GM18951 (cell line): ENCODE measurements around the gene SMIM38.

Experiments
- POLR2A ChIP-seq: IDR thresholded peaks from 4 replicates; pipeline ENCODE4 v1.6.1; 2011; ENCODE audit warnings: mild to moderate bottlenecking; ENCODE audit not compliant: insufficient read length, insufficient read depth; ENCODE audit errors: extremely low read depth
- in situ Hi-C: fragments of 300-500 bp; cut with MboI; formaldehyde crosslinking; loops from one replicate; pipeline ENCODE4 v1.12.0; 2022; ENCODE audit warnings: low sequenced_read_pairs, mixed read lengths, inconsistent platforms; ENCODE audit not compliant: unreplicated experiment

The SMIM38 gene

GRCh38 chr11:69115586-69116560, 39.9 kb upstream of the SMIM38 start:
- no peak for TF ChIP-seq POLR2A
- in situ Hi-C loops, result no loop called here

GRCh38 chr11:69116671-69117070, 39.1 kb upstream of the SMIM38 start:
- in situ Hi-C loops, result no loop called here

GRCh38 chr11:69119190-69119589, 36.5 kb upstream of the SMIM38 start:
- no peak for TF ChIP-seq POLR2A
- in situ Hi-C loops, result no loop called here

More at GRCh38 chr11:69116671-69117070, 39.1 kb upstream of the SMIM38 start:
- TF ChIP-seq POLR2A, result no peak

- no peak for TF ChIP-seq POLR2A
- in situ Hi-C loops, result no loop called here
These were observed 35.4 kb upstream of the SMIM38 start for GRCh38 chr11:69120096-69120875.

GRCh38 chr11:69121021-69121420, 34.7 kb upstream of the SMIM38 start:
- no peak for TF ChIP-seq POLR2A
- in situ Hi-C loops, result no loop called here

- in situ Hi-C loops, result no loop called here
- TF ChIP-seq POLR2A, result no peak
These were observed 34.0 kb upstream of the SMIM38 start for GRCh38 chr11:69121621-69122325.

- in situ Hi-C loops, result no loop called here
- no peak for TF ChIP-seq POLR2A
These were observed 33.5 kb upstream of the SMIM38 start for GRCh38 chr11:69122326-69122629.

GRCh38 chr11:69122630-69123431, 32.9 kb upstream of the SMIM38 start:
- in situ Hi-C loops, result no loop called here
- TF ChIP-seq POLR2A, result no peak

- in situ Hi-C loops, result no loop called here
- TF ChIP-seq POLR2A, result no peak
These were observed 31.9 kb upstream of the SMIM38 start for GRCh38 chr11:69123593-69124545.

- TF ChIP-seq POLR2A, result no peak
- in situ Hi-C loops, result no loop called here
These were observed 29.9 kb upstream of the SMIM38 start for GRCh38 chr11:69125861-69126260.

GRCh38 chr11:69126286-69126685, 29.4 kb upstream of the SMIM38 start:
- in situ Hi-C loops, result no loop called here
- no peak for TF ChIP-seq POLR2A
